ENCODE data around the gene ABCC1.

ABCC1 gene

DNA sequence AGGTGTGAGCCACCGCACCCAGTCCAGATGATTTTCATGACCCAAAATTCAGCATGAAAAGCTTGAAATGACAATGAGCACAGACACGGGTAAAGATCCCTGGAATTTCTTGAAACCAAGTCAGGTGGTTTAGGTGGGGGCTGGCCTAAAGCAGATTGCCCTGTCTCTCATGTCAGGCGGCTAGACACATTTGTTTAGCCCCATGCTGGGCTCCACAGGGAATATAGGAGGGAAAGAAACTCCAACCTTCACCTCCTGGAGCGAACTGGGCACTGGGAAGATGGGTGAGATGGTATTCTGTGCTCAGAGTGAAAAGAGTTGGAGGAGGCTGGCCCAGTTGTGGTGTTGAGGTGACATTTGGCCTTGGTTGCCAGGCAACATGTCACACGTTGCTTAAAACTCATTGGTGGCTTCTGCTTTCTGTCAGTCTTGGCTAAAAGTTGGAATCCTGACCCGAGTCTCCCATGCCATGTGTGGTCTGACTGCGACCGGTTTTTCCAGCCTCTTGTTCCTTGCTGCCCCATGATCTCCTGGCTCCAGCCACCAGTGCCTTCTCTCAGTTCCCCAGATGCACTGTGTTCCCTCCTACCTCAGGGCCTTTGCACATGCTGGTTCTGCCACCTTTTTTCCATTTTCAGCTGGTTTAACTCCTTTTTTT is 160.2 kb downstream of the ABCC1 start:
- no peaks in the 10 kb centered on the region for H3K27me3 ChIP-seq (ENCODE audit: control insufficient read depth, insufficient read depth, low read length)
- H3K36me3 ChIP-seq (ENCODE audit: control insufficient read depth, insufficient read depth, low read length) = peaks cover 25% of the 10 kb centered on the region
- H3K9ac ChIP-seq (ENCODE audit: low read length) = no peak overlapping the region
- H3K4me1 ChIP-seq (ENCODE audit: control insufficient read depth, insufficient read depth, low read length) = peaks cover 8% of the 10 kb centered on the region
- no peak overlapping the region for H3K4me3 ChIP-seq (ENCODE audit: low read length)
- H3K27ac ChIP-seq (ENCODE audit: low read depth, low read length) = peak overlapping the region; percentile 48

- no peak overlapping the region for H3K9ac ChIP-seq (ENCODE audit: low read length)
- no peak overlapping the region for H3K27ac ChIP-seq (ENCODE audit: low read depth, low read length)
- H3K27me3 ChIP-seq (ENCODE audit: control insufficient read depth, insufficient read depth, low read length) = no peaks in the 10 kb centered on the region
- H3K4me3 ChIP-seq (ENCODE audit: low read length) = no peak overlapping the region
- peaks cover 25% of the 10 kb centered on the region for H3K36me3 ChIP-seq (ENCODE audit: control insufficient read depth, insufficient read depth, low read length)
- H3K4me1 ChIP-seq (ENCODE audit: control insufficient read depth, insufficient read depth, low read length) = peaks cover 8% of the 10 kb centered on the region
These were observed 160.7 kb downstream of the ABCC1 start for GRCh38 chr16:16110111-16110490.

DNA sequence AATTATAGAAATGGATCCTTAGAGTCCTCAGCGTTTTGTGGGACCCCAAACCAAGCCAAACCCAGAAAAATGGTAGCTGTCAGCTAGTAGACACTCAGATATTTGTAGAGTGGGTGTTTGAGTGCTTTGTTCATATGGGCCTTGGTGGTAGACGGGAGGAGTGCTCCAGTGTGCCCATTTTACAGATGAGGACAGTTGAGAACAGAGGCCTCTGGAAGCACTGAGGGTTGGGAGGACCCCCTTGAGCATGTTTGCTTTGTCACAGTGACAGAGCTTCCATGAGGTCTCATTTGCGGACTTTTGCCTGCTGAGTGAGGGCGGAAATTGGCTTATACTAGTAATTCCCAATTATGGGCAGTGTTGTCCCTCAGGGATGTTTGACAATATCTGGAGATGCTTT is 162.2 kb downstream of the ABCC1 start:
- Histone ChIP-seq H3K27me3 (ENCODE audit: control insufficient read depth, insufficient read depth, low read length) (no peaks in the 10 kb centered on the region), H3K9ac (ENCODE audit: low read length) (no peak overlapping the region), H3K27ac (ENCODE audit: low read depth, low read length) (no peak overlapping the region), H3K4me3 (ENCODE audit: low read length) (no peak overlapping the region), H3K4me1 (ENCODE audit: control insufficient read depth, insufficient read depth, low read length) (peaks cover 8% of the 10 kb centered on the region), H3K36me3 (ENCODE audit: control insufficient read depth, insufficient read depth, low read length) (peaks cover 25% of the 10 kb centered on the region)

- no peak overlapping the region for H3K9ac ChIP-seq (ENCODE audit: low read length)
- H3K27me3 ChIP-seq (ENCODE audit: control insufficient read depth, insufficient read depth, low read length) = no peaks in the 10 kb centered on the region
- H3K4me3 ChIP-seq (ENCODE audit: low read length) = no peak overlapping the region
- peaks cover 27% of the 10 kb centered on the region for H3K36me3 ChIP-seq (ENCODE audit: control insufficient read depth, insufficient read depth, low read length)
- H3K4me1 ChIP-seq (ENCODE audit: control insufficient read depth, insufficient read depth, low read length) = peaks cover 8% of the 10 kb centered on the region
- no peak overlapping the region for H3K27ac ChIP-seq (ENCODE audit: low read depth, low read length)
These were observed 163.1 kb downstream of the ABCC1 start for GRCh38 chr16:16112450-16113053.

DNA sequence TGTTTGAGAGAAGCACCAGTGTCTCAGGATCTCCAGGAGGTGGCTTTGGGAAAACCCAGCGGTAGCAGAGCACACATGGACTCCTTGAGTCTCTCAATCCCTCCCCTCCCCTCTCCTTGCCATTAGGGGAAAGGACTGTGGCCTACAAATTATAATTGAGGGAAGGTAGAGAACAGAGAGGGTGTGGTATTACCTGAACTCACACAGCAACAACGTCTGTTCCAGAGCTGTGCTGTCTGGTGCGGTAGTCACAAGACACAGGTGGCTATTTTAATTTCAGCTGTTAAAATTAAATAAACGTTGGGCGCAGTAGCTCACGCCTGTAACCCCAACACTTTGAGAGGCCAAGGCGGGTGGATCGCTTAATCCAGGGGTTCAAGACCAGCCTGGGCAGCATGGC is 163.7 kb downstream of the ABCC1 start:
- Histone ChIP-seq H3K4me3 (ENCODE audit: low read length) (no peak overlapping the region), H3K4me1 (ENCODE audit: control insufficient read depth, insufficient read depth, low read length) (peaks cover 8% of the 10 kb centered on the region), H3K36me3 (ENCODE audit: control insufficient read depth, insufficient read depth, low read length) (peaks cover 27% of the 10 kb centered on the region), H3K27me3 (ENCODE audit: control insufficient read depth, insufficient read depth, low read length) (no peaks in the 10 kb centered on the region), H3K9ac (ENCODE audit: low read length) (no peak overlapping the region), H3K27ac (ENCODE audit: low read depth, low read length) (no peak overlapping the region)

DNA sequence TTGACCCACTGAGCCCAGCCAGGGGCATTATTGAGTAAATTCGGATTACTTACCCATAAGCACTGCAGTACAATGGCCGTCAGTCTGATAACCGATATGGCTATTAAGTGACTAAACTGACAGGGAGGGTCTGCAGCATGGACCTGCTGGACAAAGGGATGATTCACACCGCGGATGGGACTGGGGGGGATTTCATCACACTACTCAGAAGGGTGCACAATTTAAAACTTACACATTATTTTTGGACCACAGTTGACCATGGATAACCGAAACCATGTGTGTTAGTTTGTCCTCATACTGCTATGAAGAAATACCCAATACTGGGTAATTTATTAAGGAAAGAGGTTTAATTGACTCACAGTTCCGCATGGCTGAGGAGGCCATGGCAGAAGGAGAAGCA is 167.4 kb downstream of the ABCC1 start:
- Histone ChIP-seq H3K4me1 (ENCODE audit: control insufficient read depth, insufficient read depth, low read length) (peaks cover 7% of the 10 kb centered on the region), H3K27me3 (ENCODE audit: control insufficient read depth, insufficient read depth, low read length) (no peaks in the 10 kb centered on the region), H3K36me3 (ENCODE audit: control insufficient read depth, insufficient read depth, low read length) (peaks cover 23% of the 10 kb centered on the region), H3K27ac (ENCODE audit: low read depth, low read length) (no peak overlapping the region), H3K4me3 (ENCODE audit: low read length) (no peak overlapping the region), H3K9ac (ENCODE audit: low read length) (no peak overlapping the region)

DNA sequence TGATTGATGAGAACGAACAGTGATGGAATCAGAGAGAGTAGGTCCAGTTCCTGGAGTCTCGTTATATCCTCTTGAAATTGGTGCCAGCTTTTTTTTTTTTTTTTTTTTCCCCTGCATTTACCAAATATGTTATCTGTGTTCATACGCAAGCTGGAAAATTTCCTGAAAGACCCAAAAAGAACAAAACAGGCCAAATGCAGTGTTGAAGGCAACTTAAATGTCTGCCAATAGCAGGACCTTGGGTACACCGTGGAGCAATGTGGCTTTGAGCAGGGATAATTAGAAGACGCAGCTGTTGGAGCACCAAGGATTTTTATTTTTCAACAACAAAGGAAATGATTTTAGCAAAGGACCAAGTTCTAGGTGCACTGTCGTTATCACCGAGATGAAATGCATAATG is 168.9 kb downstream of the ABCC1 start:
- peaks cover 13% of the 10 kb centered on the region for H3K36me3 ChIP-seq (ENCODE audit: control insufficient read depth, insufficient read depth, low read length)
- no peak overlapping the region for H3K9ac ChIP-seq (ENCODE audit: low read length)
- no peak overlapping the region for H3K4me3 ChIP-seq (ENCODE audit: low read length)
- peaks cover 7% of the 10 kb centered on the region for H3K4me1 ChIP-seq (ENCODE audit: control insufficient read depth, insufficient read depth, low read length)
- no peak overlapping the region for H3K27ac ChIP-seq (ENCODE audit: low read depth, low read length)
- no peaks in the 10 kb centered on the region for H3K27me3 ChIP-seq (ENCODE audit: control insufficient read depth, insufficient read depth, low read length)

DNA sequence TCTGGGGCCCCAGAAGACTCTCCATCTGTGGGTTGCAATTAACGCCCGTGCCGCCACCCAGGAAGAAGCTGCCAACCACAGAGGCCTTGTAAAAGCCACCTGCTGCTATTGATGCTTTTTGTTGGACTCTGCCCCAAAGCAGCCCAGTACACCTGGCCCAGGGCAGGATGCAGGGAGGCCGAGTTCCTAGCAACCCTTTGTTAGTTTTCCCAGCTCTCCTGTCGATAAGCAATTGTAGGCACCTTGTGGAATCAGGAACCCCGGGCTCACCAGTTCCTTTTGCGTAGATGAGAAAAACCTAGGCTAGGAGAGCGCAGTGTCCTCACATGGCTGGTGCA is 170.6 kb downstream of the ABCC1 start:
- H3K4me3 ChIP-seq (ENCODE audit: low read length) = peak overlapping the region; percentile 7
- H3K36me3 ChIP-seq (ENCODE audit: control insufficient read depth, insufficient read depth, low read length) = peaks cover 12% of the 10 kb centered on the region
- no peak overlapping the region for H3K9ac ChIP-seq (ENCODE audit: low read length)
- H3K27ac ChIP-seq (ENCODE audit: low read depth, low read length) = peak overlapping the region; percentile 81
- no peaks in the 10 kb centered on the region for H3K27me3 ChIP-seq (ENCODE audit: control insufficient read depth, insufficient read depth, low read length)
- peaks cover 11% of the 10 kb centered on the region for H3K4me1 ChIP-seq (ENCODE audit: control insufficient read depth, insufficient read depth, low read length)

DNA sequence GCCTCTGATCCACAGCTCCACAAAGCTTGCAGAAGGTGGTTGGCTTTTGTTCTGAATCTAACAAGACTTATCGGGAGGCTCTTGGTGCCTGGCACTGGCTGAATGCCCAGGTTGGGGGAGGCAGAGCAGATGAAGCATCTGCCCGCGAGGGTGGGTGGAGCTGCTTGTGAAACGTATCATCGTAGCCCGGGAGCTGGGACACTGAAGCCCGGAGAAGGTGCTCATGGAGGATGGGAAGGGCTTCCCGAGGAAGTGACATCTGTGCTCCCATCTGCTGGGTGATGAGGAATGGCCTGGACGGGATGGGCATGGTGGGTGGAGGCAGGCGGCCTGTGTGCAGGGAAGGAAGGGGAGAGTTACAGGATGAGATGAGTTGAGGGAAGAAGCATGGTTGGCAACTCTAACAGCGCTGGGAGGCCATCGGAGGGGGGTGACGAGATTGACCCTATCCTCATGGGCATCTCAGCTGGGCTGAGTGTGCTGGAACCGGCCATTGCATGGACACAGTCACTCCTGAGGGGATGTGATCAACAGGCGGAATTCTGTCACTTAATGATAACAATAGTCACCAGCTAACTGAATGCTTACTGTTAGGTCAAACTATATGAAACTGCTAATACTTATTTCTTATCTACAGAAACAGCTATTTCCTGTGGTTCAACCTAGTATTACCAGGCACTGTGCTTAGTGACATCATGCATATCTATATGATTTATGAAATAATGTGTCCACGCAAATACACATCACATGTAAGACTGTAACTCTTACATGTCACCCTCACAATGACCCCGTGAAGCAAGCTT is 171.2 kb downstream of the ABCC1 start:
- Histone ChIP-seq H3K4me1 (ENCODE audit: control insufficient read depth, insufficient read depth, low read length) (peaks cover 11% of the 10 kb centered on the region), H3K9ac (ENCODE audit: low read length) (no peak overlapping the region), H3K4me3 (ENCODE audit: low read length) (peak overlapping the region; percentile 7), H3K27ac (ENCODE audit: low read depth, low read length) (peak overlapping the region; percentile 81), H3K36me3 (ENCODE audit: control insufficient read depth, insufficient read depth, low read length) (peaks cover 12% of the 10 kb centered on the region), H3K27me3 (ENCODE audit: control insufficient read depth, insufficient read depth, low read length) (no peaks in the 10 kb centered on the region)

DNA sequence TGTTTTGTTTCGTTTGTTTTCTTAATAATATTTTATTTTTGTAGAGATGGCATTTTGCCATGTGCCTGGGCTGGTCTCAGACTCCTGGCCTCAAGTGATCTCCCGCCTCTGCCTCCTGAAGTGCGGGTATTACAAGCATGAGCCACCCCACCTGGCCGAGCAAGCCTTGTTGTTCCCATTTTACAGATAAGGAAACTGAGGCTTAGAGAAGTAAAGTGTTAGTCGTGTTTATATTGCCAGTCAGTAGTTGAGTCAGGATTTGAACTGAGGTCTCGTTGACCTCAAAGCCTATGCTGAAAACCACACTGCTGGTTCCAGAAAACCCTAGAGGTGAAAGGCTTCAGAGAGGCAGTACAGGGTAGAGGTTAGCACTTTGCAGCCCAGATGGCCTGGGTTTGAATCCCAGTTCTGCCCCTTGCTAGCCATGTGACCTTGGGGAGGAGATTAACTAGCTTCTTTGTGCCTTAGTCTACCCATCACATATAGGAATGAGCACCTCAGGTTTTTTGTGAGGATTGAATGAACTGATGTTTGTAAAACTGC is 171.8 kb downstream of the ABCC1 start:
- H3K4me3 ChIP-seq (ENCODE audit: low read length) = no peak overlapping the region
- H3K4me1 ChIP-seq (ENCODE audit: control insufficient read depth, insufficient read depth, low read length) = peaks cover 11% of the 10 kb centered on the region
- peak overlapping the region; percentile 18 for H3K27ac ChIP-seq (ENCODE audit: low read depth, low read length)
- H3K9ac ChIP-seq (ENCODE audit: low read length) = no peak overlapping the region
- peaks cover 12% of the 10 kb centered on the region for H3K36me3 ChIP-seq (ENCODE audit: control insufficient read depth, insufficient read depth, low read length)
- H3K27me3 ChIP-seq (ENCODE audit: control insufficient read depth, insufficient read depth, low read length) = no peaks in the 10 kb centered on the region

DNA sequence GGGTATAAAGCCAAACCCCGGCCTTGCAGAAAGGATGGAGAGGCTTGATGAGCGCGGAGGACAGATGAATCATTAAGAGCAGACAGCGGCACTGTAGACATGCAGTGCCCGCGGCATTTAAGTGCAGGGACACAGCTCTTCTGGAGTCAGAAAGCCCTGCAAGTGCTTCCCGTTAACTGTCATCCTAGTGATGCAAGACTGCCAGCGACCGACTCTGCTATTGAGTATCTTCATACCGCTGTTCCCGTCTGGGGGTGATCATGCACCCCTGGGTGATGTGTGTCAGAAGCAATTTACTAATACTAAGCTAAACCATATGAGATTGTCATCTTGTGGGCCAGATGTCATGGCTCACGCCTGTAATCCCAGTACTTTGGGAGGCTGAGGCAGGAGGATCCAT is 172.8 kb downstream of the ABCC1 start:
- Histone ChIP-seq H3K36me3 (ENCODE audit: control insufficient read depth, insufficient read depth, low read length) (peaks cover 5% of the 10 kb centered on the region), H3K4me3 (ENCODE audit: low read length) (no peak overlapping the region), H3K27ac (ENCODE audit: low read depth, low read length) (no peak overlapping the region), H3K4me1 (ENCODE audit: control insufficient read depth, insufficient read depth, low read length) (peaks cover 11% of the 10 kb centered on the region), H3K27me3 (ENCODE audit: control insufficient read depth, insufficient read depth, low read length) (no peaks in the 10 kb centered on the region), H3K9ac (ENCODE audit: low read length) (no peak overlapping the region)

GRCh38 chr16:16124438-16124837 is 175.0 kb downstream of the ABCC1 start:
- H3K9ac ChIP-seq (ENCODE audit: low read length) = no peak overlapping the region
- H3K27ac ChIP-seq (ENCODE audit: low read depth, low read length) = peak overlapping the region; percentile 46
- H3K36me3 ChIP-seq (ENCODE audit: control insufficient read depth, insufficient read depth, low read length) = peaks cover 2% of the 10 kb centered on the region
- H3K4me1 ChIP-seq (ENCODE audit: control insufficient read depth, insufficient read depth, low read length) = peaks cover 11% of the 10 kb centered on the region
- H3K4me3 ChIP-seq (ENCODE audit: low read length) = no peak overlapping the region
- no peaks in the 10 kb centered on the region for H3K27me3 ChIP-seq (ENCODE audit: control insufficient read depth, insufficient read depth, low read length)
